ENCODE measurements around the gene HLA-DQB1. TPM values are rescaled to one million over a fixed set of nuclear protein-coding genes. Genes with fewer than 3 reads are reported as not detected.
"Not testable (repeated sequence)": the region's sequence is repeated elsewhere in the genome, so short reads cannot be mapped to it uniquely, and the experiment has no call there.

The HLA-DQB1 gene
- total and polyA plus RNA-seq, 2 of the 8 experiments (the other 6 are each of a cell fraction or from before 2014, with no cell fraction given) = 1.2 to 5.2 TPM

DNA sequence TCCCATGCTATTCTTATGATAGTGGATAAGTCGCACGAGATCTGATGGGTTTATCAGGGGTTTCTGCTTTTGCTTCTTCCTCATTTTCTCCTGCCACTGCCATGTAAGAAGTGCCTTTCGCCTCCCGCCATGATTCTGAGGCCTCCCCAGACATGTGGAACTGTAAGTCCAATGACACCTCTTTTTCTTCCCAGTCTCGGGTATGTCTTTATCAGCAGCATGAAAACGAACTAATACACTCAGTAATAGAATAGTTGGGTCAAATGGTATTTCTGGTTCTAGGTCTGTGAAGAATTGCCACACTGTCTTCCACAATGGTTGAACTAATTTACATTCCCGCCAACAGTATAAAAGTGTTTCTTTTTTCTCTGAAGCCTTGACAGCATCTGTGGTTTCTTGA lies 7.7 kb upstream of the HLA-DQB1 start:
- H4K91ac ChIP-seq (replicated peaks; ENCODE audit: insufficient read length, low read length); H2BK120ac ChIP-seq (replicated peaks; ENCODE audit: low read depth, low read length); H3K14ac ChIP-seq (ENCODE audit: insufficient read length); H3K27ac ChIP-seq (ENCODE audit: low read depth, low read length); H2BK20ac ChIP-seq (ENCODE audit: low read length); H3K27me3 ChIP-seq (replicated peaks in 1 of 4; ENCODE audit: control insufficient read depth in 3 of 4, extremely low read depth in 1 of 4, insufficient read depth in 3 of 4, low read length in 3 of 4); H4K8ac ChIP-seq (ENCODE audit: extremely low read depth, insufficient read depth, low read length); H4K20me1 ChIP-seq (replicated peaks in 1 of 2; ENCODE audit: control insufficient read depth in 1 of 2, insufficient read depth in 2 of 2, low read length in 2 of 2); H3K9ac ChIP-seq (replicated peaks in 1 of 4; ENCODE audit: extremely low read depth in 1 of 4, low read depth in 3 of 4, low read length in 3 of 4); H3K36me3 ChIP-seq (ENCODE audit: control insufficient read depth in 2 of 4, insufficient read depth in 4 of 4, low read length in 3 of 4); H3K4me1 ChIP-seq (replicated peaks in 1 of 4; ENCODE audit: control insufficient read depth in 3 of 4, insufficient read depth in 4 of 4, low read length in 3 of 4); H2BK15ac ChIP-seq (ENCODE audit: low read length); H3K4me3 ChIP-seq (ENCODE audit: extremely low read depth in 1 of 4, insufficient read depth in 2 of 4, low read depth in 3 of 4, low read length in 4 of 4); H3K79me1 ChIP-seq (ENCODE audit: low read depth, low read length); H3K4ac ChIP-seq (replicated peaks; ENCODE audit: insufficient read length, low read depth, low read length); H3K4me2 ChIP-seq (ENCODE audit: insufficient read depth in 1 of 2, low read depth in 2 of 2, low read length in 2 of 2); H3K23ac ChIP-seq (ENCODE audit: insufficient read length); H2AFZ ChIP-seq (ENCODE audit: low read length); H4K5ac ChIP-seq (ENCODE audit: insufficient read length, low read depth, low read length); H3K18ac ChIP-seq (ENCODE audit: extremely low read depth, low read length); H2BK12ac ChIP-seq (ENCODE audit: low read depth, low read length); H3K56ac ChIP-seq (replicated peaks; ENCODE audit: insufficient read length, low read depth, low read length); H2AK5ac ChIP-seq (ENCODE audit: low read depth, low read length); POLR2A ChIA-PET (ENCODE audit: partially characterized antibody); FAIRE-seq; DNase-seq (ENCODE audit: low read depth in 1 of 2, low spot score in 2 of 2); H3K79me2 ChIP-seq (ENCODE audit: control insufficient read depth in 1 of 2, insufficient read depth in 2 of 2, low read length in 2 of 2); H2BK5ac ChIP-seq (ENCODE audit: low read depth, low read length); H3K23me2 ChIP-seq (ENCODE audit: low read depth, low read length): not testable (repeated sequence)
- H3K9me3 ChIP-seq (ENCODE audit: insufficient read depth in 2 of 2, low read depth in 1 of 2, low read length in 1 of 2) = peaks cover 9 to 12% of the 10 kb centered on the region in 2 experiments; a peak in 2 of 4 replicates
- 91% methylated on average over 7 of the region's 7 CpGs; no CpG with 5 or more reads in 1 of the 2 experiments for WGBS, 2 experiments (ENCODE audit: extremely low coverage in 1 of 2, insufficient coverage in 1 of 2, insufficient read length in 1 of 2, insufficient replicate concordance in 2 of 2, low coverage in 1 of 2, low lambda C conversion rate in 2 of 2, missing lambda C conversion rate in 1 of 2)
- CTCF ChIA-PET (ENCODE audit: partially characterized antibody) = interaction anchor here (1.6 kb wide), 1 partner anchor 18 kb away, joined by 4 read pairs; no protein-coding TSS in a partner anchor

DNA sequence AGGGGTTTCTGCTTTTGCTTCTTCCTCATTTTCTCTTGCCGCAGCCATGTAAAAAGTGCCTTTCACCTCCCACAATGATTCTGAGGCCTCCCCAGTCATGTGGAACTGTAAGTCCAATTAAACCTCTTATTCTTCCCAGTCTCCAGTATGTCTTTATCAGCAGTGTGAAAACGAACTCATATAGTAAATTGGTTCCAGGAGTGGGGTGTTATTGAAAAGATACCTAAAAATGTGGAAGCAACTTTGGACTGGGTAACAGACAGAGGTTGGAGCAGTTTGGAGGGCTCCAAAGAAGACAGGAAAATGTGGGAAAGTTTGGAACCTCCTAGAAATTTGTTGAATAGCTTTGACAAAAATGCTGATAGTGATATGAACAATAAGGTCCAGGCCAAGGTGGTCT lies 5.5 kb upstream of the HLA-DQB1 start:
- H3K27me3 ChIP-seq (replicated peaks in 1 of 4; ENCODE audit: control insufficient read depth in 3 of 4, extremely low read depth in 1 of 4, insufficient read depth in 3 of 4, low read length in 3 of 4); H2BK15ac ChIP-seq (ENCODE audit: low read length); H3K9ac ChIP-seq (replicated peaks in 1 of 4; ENCODE audit: extremely low read depth in 1 of 4, low read depth in 3 of 4, low read length in 3 of 4); H4K8ac ChIP-seq (ENCODE audit: extremely low read depth, insufficient read depth, low read length); H2AK5ac ChIP-seq (ENCODE audit: low read depth, low read length); H4K20me1 ChIP-seq (replicated peaks in 1 of 2; ENCODE audit: control insufficient read depth in 1 of 2, insufficient read depth in 2 of 2, low read length in 2 of 2); H3K4me2 ChIP-seq (ENCODE audit: insufficient read depth in 1 of 2, low read depth in 2 of 2, low read length in 2 of 2); H3K23ac ChIP-seq (ENCODE audit: insufficient read length); H3K36me3 ChIP-seq (ENCODE audit: control insufficient read depth in 2 of 4, insufficient read depth in 4 of 4, low read length in 3 of 4); H3K79me1 ChIP-seq (ENCODE audit: low read depth, low read length); H3K79me2 ChIP-seq (ENCODE audit: control insufficient read depth in 1 of 2, insufficient read depth in 2 of 2, low read length in 2 of 2); H3K4me3 ChIP-seq (ENCODE audit: extremely low read depth in 1 of 4, insufficient read depth in 2 of 4, low read depth in 3 of 4, low read length in 4 of 4); H3K23me2 ChIP-seq (ENCODE audit: low read depth, low read length); H3K4me1 ChIP-seq (replicated peaks in 1 of 4; ENCODE audit: control insufficient read depth in 3 of 4, insufficient read depth in 4 of 4, low read length in 3 of 4); H3K27ac ChIP-seq (ENCODE audit: low read depth, low read length); CTCF ChIA-PET (ENCODE audit: partially characterized antibody); H3K4ac ChIP-seq (replicated peaks; ENCODE audit: insufficient read length, low read depth, low read length); H2BK12ac ChIP-seq (ENCODE audit: low read depth, low read length); H4K5ac ChIP-seq (ENCODE audit: insufficient read length, low read depth, low read length); DNase-seq (ENCODE audit: low read depth in 1 of 2, low spot score in 2 of 2); H2BK120ac ChIP-seq (replicated peaks; ENCODE audit: low read depth, low read length); H3K18ac ChIP-seq (ENCODE audit: extremely low read depth, low read length); H3K56ac ChIP-seq (replicated peaks; ENCODE audit: insufficient read length, low read depth, low read length); FAIRE-seq; H4K91ac ChIP-seq (replicated peaks; ENCODE audit: insufficient read length, low read length); H2AFZ ChIP-seq (ENCODE audit: low read length); POLR2A ChIA-PET (ENCODE audit: partially characterized antibody); H3K14ac ChIP-seq (ENCODE audit: insufficient read length); H2BK5ac ChIP-seq (ENCODE audit: low read depth, low read length); H2BK20ac ChIP-seq (ENCODE audit: low read length): not testable (repeated sequence)
- peaks cover 9 to 12% of the 10 kb centered on the region in 2 experiments; a peak in 2 of 4 replicates for H3K9me3 ChIP-seq (ENCODE audit: insufficient read depth in 2 of 2, low read depth in 1 of 2, low read length in 1 of 2)
- WGBS, 2 experiments (ENCODE audit: extremely low coverage in 1 of 2, insufficient coverage in 1 of 2, insufficient read length in 1 of 2, insufficient replicate concordance in 2 of 2, low coverage in 1 of 2, low lambda C conversion rate in 2 of 2, missing lambda C conversion rate in 1 of 2) = 78% methylated on average over 2 of the region's 2 CpGs; no CpG with 5 or more reads in 1 of the 2 experiments

All from H1 (cell line).